Measurements from ENCODE around the gene AFM.

AFM gene

GRCh38 chr4:73446336-73446938 lies 35.1 kb upstream of the AFM start:
- no peak overlapping the region for H3K4me3 Mint-ChIP-seq
- H3K27me3 Mint-ChIP-seq (ENCODE audit: low read depth), result peaks cover 10% of the 10 kb centered on the region
- no peaks in the 10 kb centered on the region for H3K9me3 Mint-ChIP-seq
- peaks cover 10% of the 10 kb centered on the region for H3K4me1 Mint-ChIP-seq
- peak; percentile 65 to 92 (median 72) for TF ChIP-seq CTCF (IDR thresholded peaks at IDR 0.05; ENCODE audit: unreplicated experiment in 3 of 3)
- H3K27ac Mint-ChIP-seq, result no peak overlapping the region
- peaks cover 3% of the 10 kb centered on the region for H3K36me3 Mint-ChIP-seq (ENCODE audit: low read depth)

- no peak overlapping the region for H3K4me3 Mint-ChIP-seq
- H3K4me1 Mint-ChIP-seq, result peaks cover 22% of the 10 kb centered on the region
- H3K27me3 Mint-ChIP-seq (ENCODE audit: low read depth), result peaks cover 14% of the 10 kb centered on the region
- TF ChIP-seq CTCF (IDR thresholded peaks at IDR 0.05; ENCODE audit: unreplicated experiment in 3 of 3), result no peak
- H3K27ac Mint-ChIP-seq, result no peak overlapping the region
- H3K36me3 Mint-ChIP-seq (ENCODE audit: low read depth), result no peaks in the 10 kb centered on the region
- H3K9me3 Mint-ChIP-seq, result no peaks in the 10 kb centered on the region
Observed at GRCh38 chr4:73447671-73448070, 33.9 kb upstream of the AFM start.

GRCh38 chr4:73448448-73449203 lies 32.9 kb upstream of the AFM start:
- no peak overlapping the region for H3K27ac Mint-ChIP-seq
- no peaks in the 10 kb centered on the region for H3K9me3 Mint-ChIP-seq
- no peak for TF ChIP-seq CTCF (IDR thresholded peaks at IDR 0.05; ENCODE audit: unreplicated experiment in 3 of 3)
- H3K27me3 Mint-ChIP-seq (ENCODE audit: low read depth), result peaks cover 16% of the 10 kb centered on the region
- peaks cover 31% of the 10 kb centered on the region for H3K4me1 Mint-ChIP-seq
- H3K4me3 Mint-ChIP-seq, result no peak overlapping the region
- H3K36me3 Mint-ChIP-seq (ENCODE audit: low read depth), result no peaks in the 10 kb centered on the region

GRCh38 chr4:73450398-73451004 lies 31.0 kb upstream of the AFM start:
- no peaks in the 10 kb centered on the region for H3K36me3 Mint-ChIP-seq (ENCODE audit: low read depth)
- no peak for TF ChIP-seq CTCF (IDR thresholded peaks at IDR 0.05; ENCODE audit: unreplicated experiment in 3 of 3)
- H3K27ac Mint-ChIP-seq, result peak overlapping the region in 1 of 3 experiments; percentile 29
- H3K4me3 Mint-ChIP-seq, result no peak overlapping the region
- peaks cover 16% of the 10 kb centered on the region for H3K27me3 Mint-ChIP-seq (ENCODE audit: low read depth)
- peaks cover 31% of the 10 kb centered on the region for H3K4me1 Mint-ChIP-seq
- no peaks in the 10 kb centered on the region for H3K9me3 Mint-ChIP-seq

- Mint-ChIP-seq H3K27ac (no peak overlapping the region), H3K4me3 (no peak overlapping the region), H3K4me1 (peaks cover 31% of the 10 kb centered on the region), H3K36me3 (ENCODE audit: low read depth) (no peaks in the 10 kb centered on the region), H3K9me3 (no peaks in the 10 kb centered on the region), H3K27me3 (ENCODE audit: low read depth) (peaks cover 12% of the 10 kb centered on the region)
- TF ChIP-seq CTCF (IDR thresholded peaks at IDR 0.05; ENCODE audit: unreplicated experiment in 3 of 3), result no peak
Observed at GRCh38 chr4:73451404-73451803, 30.1 kb upstream of the AFM start.

All from nephron (organoid).